GM12801 (cell line): Measurements from ENCODE around the gene ELMO3.

Experiments used
- TF ChIP-seq, protein P1 (sequence below): IDR thresholded peaks from one replicate; pipeline ENCODE4 v1.5.1; 2011; ENCODE audit warnings: control low read depth; ENCODE audit not compliant: insufficient read length; ENCODE audit errors: extremely low read depth

Gene ELMO3

GRCh38 chr16:67166598-67167168 is 32.2 kb upstream of the ELMO3 start:
- TF ChIP-seq, protein P1, sequence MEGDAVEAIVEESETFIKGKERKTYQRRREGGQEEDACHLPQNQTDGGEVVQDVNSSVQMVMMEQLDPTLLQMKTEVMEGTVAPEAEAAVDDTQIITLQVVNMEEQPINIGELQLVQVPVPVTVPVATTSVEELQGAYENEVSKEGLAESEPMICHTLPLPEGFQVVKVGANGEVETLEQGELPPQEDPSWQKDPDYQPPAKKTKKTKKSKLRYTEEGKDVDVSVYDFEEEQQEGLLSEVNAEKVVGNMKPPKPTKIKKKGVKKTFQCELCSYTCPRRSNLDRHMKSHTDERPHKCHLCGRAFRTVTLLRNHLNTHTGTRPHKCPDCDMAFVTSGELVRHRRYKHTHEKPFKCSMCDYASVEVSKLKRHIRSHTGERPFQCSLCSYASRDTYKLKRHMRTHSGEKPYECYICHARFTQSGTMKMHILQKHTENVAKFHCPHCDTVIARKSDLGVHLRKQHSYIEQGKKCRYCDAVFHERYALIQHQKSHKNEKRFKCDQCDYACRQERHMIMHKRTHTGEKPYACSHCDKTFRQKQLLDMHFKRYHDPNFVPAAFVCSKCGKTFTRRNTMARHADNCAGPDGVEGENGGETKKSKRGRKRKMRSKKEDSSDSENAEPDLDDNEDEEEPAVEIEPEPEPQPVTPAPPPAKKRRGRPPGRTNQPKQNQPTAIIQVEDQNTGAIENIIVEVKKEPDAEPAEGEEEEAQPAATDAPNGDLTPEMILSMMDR: no peak

- TF ChIP-seq, protein P1: no peak
Measured at GRCh38 chr16:67167588-67167987, 31.3 kb upstream of the ELMO3 start.

DNA sequence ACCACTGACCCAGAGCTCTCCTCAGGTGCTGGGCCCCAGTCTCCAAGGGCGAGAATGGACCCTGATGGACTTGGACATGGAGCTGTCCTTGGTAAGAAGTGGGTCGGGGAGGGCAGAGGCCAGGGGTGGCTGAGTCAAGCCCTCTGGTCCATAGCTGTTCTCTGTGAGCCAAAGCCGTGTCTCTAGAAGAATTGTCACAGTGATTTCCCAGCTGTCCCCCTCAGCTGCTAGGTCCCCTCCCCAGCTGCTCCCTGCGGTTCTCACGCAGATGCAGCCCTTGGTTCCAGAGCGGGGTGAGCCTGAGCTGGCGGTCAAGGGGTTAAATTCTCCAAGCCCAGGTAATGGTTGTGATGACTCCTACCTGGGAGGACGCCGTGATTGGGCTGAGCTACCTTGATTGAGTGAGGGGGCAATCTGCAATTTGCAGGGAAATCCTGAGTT is 29.9 kb upstream of the ELMO3 start:
- TF ChIP-seq, protein P1: no peak

GRCh38 chr16:67169642-67170167 is 29.2 kb upstream of the ELMO3 start:
- TF ChIP-seq, protein P1: no peak

GRCh38 chr16:67170168-67170948 is 28.6 kb upstream of the ELMO3 start, which contains the start of gene NOL3:
NOL3 (plus strand) TSS chr16:67170538.
- TF ChIP-seq, protein P1: no peak

GRCh38 chr16:67170949-67171649 is 27.8 kb upstream of the ELMO3 start:
- TF ChIP-seq, protein P1: no peak

DNA sequence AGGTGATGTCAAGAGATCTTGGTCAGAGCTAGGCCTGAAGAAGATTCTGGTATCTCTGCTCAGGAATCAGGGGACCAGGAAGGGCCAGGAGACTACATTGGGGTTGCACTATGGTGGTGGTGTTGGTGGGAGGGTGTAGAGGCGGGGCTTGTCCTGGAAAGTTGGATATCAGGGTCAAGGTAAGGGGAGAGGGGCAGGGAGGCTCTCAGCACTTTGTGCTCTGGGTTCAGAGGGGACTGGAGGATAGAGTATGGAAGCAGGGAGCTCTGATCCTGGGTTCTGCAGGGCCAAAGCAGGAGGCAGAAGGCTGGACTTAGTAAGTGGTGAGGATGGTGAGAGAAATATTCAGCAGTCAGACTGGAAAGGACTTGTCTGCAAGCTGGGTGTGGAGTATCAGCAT is 25.6 kb upstream of the ELMO3 start:
- TF ChIP-seq, protein P1: no peak
